ENCODE results near the gene PRCC. TPM values are rescaled to one million over a fixed set of nuclear protein-coding genes. Genes with fewer than 3 reads are reported as not detected.

Gene PRCC
- total and polyA plus RNA-seq, 2 of the 4 experiments (the other 2 are of a cell fraction): 10.6 to 59.6 TPM

- 77% methylated on average over 2 of the region's 3 CpGs; no CpG with 5 or more reads in 1 of the 2 experiments for WGBS, 2 experiments (ENCODE audit: extremely low coverage in 2 of 2, insufficient read length in 1 of 2)
- H2BK5ac ChIP-seq (ENCODE audit: low read depth, low read length, poor library complexity, severe bottlenecking): peak overlapping the region; percentile 98
- H3K9me1 ChIP-seq (ENCODE audit: insufficient read depth, low read length): peaks cover 22% of the 10 kb centered on the region; the same call in 1 of the 2 replicates
- no peaks in the 10 kb centered on the region for H3K27me3 ChIP-seq (ENCODE audit: control insufficient read depth, insufficient read depth, low read length)
- H3K36me3 ChIP-seq (ENCODE audit: control insufficient read depth, insufficient read depth, low read length): peaks cover 22% of the 10 kb centered on the region
- ATAC-seq (ENCODE audit: low read depth): no peak
- H2AK5ac ChIP-seq (ENCODE audit: low read depth, low read length): peak overlapping the region; percentile 98; the same call in 1 of the 2 replicates
- peak overlapping the region; percentile 89 to 96 for H4K8ac ChIP-seq (ENCODE audit: low read depth in 2 of 2, low read length in 2 of 2)
- H2BK15ac ChIP-seq (ENCODE audit: low read depth, low read length): peak overlapping the region; percentile 83; the same call in 1 of the 3 replicates
- H3K4me2 ChIP-seq (ENCODE audit: low read depth, low read length): peak overlapping the region; percentile 91; the same call in 1 of the 2 replicates
- no peak overlapping the region for H2AFZ ChIP-seq (replicated peaks; ENCODE audit: low read length, poor library complexity)
- peak overlapping the region; percentile 78; the same call in 1 of the 2 replicates for H3K14ac ChIP-seq (replicated peaks; ENCODE audit: low read depth, low read length)
- dilution Hi-C loops (cut with HindIII; ENCODE audit: low sequenced_read_pairs, unreplicated experiment) (no loop called here), intact Hi-C loops (cut with micrococcal nuclease) (no loop called here), in situ Hi-C loops (cut with MboI; ENCODE audit: low sequenced_read_pairs) (no loop called here)
- peak overlapping the region; percentile 97 for H4K5ac ChIP-seq (ENCODE audit: low read depth, low read length)
- no peak overlapping the region for H2BK20ac ChIP-seq (ENCODE audit: low read depth, low read length)
- DNase-seq: no peak
- no peak overlapping the region for H3K18ac ChIP-seq (ENCODE audit: low read depth, low read length)
- peak overlapping the region; percentile 96 for H3K4ac ChIP-seq (ENCODE audit: low read depth, low read length)
- BruUV-seq (replicated peaks): no TSS peak
- no peaks in the 10 kb centered on the region for H3K9me3 ChIP-seq (ENCODE audit: control insufficient read depth, insufficient read depth, low read length)
- TF ChIP-seq SMC3 (IDR thresholded peaks at IDR 0.05; ENCODE audit: low read depth, low read length) (no peak), MAZ (IDR thresholded peaks at IDR 0.05; ENCODE audit: borderline replicate concordance, low read depth, low read length) (no peak), ELK1 (IDR thresholded peaks at IDR 0.05; ENCODE audit: borderline replicate concordance, low read depth, low read length) (no peak), MAFK (IDR thresholded peaks at IDR 0.05; ENCODE audit: low read depth, low read length) (no peak), RCOR1 (IDR thresholded peaks at IDR 0.05; ENCODE audit: insufficient replicate concordance, low read length) (no peak), POLR2A (IDR thresholded peaks at IDR 0.05; ENCODE audit: low read depth, low read length) (no peak), FOS (IDR thresholded peaks at IDR 0.05; ENCODE audit: low read depth, low read length) (no peak), RAD21 (IDR thresholded peaks at IDR 0.05; ENCODE audit: low read length) (no peak), CTCF (conservative IDR thresholded peaks at IDR 0.05; ENCODE audit: low read depth, low read length) (no peak), USF2 (IDR thresholded peaks at IDR 0.05; ENCODE audit: low read depth, low read length) (no peak), MXI1 (IDR thresholded peaks at IDR 0.05; ENCODE audit: borderline replicate concordance, low read depth, low read length) (no peak), NFE2L2 (IDR thresholded peaks at IDR 0.05; ENCODE audit: low read depth, low read length) (no peak), BHLHE40 (IDR thresholded peaks at IDR 0.05; ENCODE audit: low read depth, low read length) (no peak)
- H3K27ac ChIP-seq (ENCODE audit: insufficient read depth, low read length): peak overlapping the region; percentile 94; the same call in 1 of the 2 replicates
- H3K4me1 ChIP-seq (ENCODE audit: control insufficient read depth, insufficient read depth, low read length): peaks cover 33% of the 10 kb centered on the region
- CTCF ChIA-PET: interaction anchor here (1.2 kb wide), 1 partner anchor 56 kb away, joined by 4 read pairs; no protein-coding TSS in a partner anchor
- H4K20me1 ChIP-seq (ENCODE audit: insufficient read depth, low read length): 0 out of 2 replicates have a peak, but pooled peaks cover 11% of the 10 kb centered on the region
- no peak overlapping the region for H2BK120ac ChIP-seq (ENCODE audit: low read depth, low read length)
- H3K79me1 ChIP-seq (ENCODE audit: low read depth in 1 of 2, low read length in 2 of 2): peaks cover 6 to 68% of the 10 kb centered on the region in 2 experiments; a peak in 2 of 4 replicates
- H4K91ac ChIP-seq (ENCODE audit: insufficient read depth, low read depth, low read length): peak overlapping the region; percentile 96
- H3K4me3 ChIP-seq (ENCODE audit: insufficient read depth, low read depth, low read length): no peak overlapping the region
- H3K23ac ChIP-seq (ENCODE audit: low read depth, low read length): no peak overlapping the region
- H3K56ac ChIP-seq (ENCODE audit: extremely low read depth, insufficient read depth, low read length): no peak overlapping the region
- H2AK9ac ChIP-seq (replicated peaks; ENCODE audit: low read depth, low read length, poor library complexity): peak overlapping the region; percentile 4
- H3K9ac ChIP-seq (ENCODE audit: low read depth, low read length): peak overlapping the region; percentile 76; the same call in 1 of the 2 replicates
- POLR2A ChIA-PET (ENCODE audit: unreplicated experiment): no interaction called here
These were observed 21.5 kb upstream of the PRCC start for GRCh38 chr1:156745881-156746280.

All from IMR-90 (cell line).